ENCODE results near the gene IL10RA.

- TF ChIP-seq TAF1 (IDR thresholded peaks at IDR 0.05; ENCODE audit: borderline replicate concordance, low read depth, low read length) (no peak), POLR2A (IDR thresholded peaks at IDR 0.05; ENCODE audit: low read depth, low read length) (no peak), POLR2AphosphoS5 (IDR thresholded peaks at IDR 0.05; ENCODE audit: low read depth, low read length) (no peak)
Measured at GRCh38 chr11:117941976-117942654, 44.1 kb upstream of the IL10RA start.
